Neural progenitor cell (in vitro differentiated cells): Measurements from ENCODE around the gene FAM43A. TPM values are rescaled to one million over a fixed set of nuclear protein-coding genes. Genes with fewer than 3 reads are reported as not detected.

ENCODE experiments used
- DNase-seq: peaks from one replicate; pipeline ENCODE4 v3.0.0-alpha.2; 2016; ENCODE audit warnings: low spot score
- H2AFZ ChIP-seq: fragments of 200-600 bp; sonication (generic); replicated peaks from 2 replicates; pipeline ENCODE4 v1.6.1; 2016; ENCODE audit warnings: antibody characterized with exemption
- H3F3A ChIP-seq: fragments of 200-600 bp; sonication (generic); 2 replicates; pipeline ENCODE4 v1.6.1; 2016; ENCODE audit warnings: antibody characterized with exemption, low read depth
- H3K27ac ChIP-seq: fragments of 200-600 bp; sonication (generic); 2 replicates; pipeline ENCODE4 v1.5.1; 2016; ENCODE audit warnings: mild to moderate bottlenecking
- H3K27me3 ChIP-seq: fragments of 200-600 bp; sonication (generic); 2 replicates; pipeline ENCODE4 v1.6.1; 2016; ENCODE audit warnings: mild to moderate bottlenecking, moderate library complexity
- H3K36me3 ChIP-seq: fragments of 200-600 bp; sonication (generic); 2 replicates; pipeline ENCODE4 v1.5.1; 2016
- H3K4me1 ChIP-seq: fragments of 200-600 bp; sonication (generic); 2 replicates; pipeline ENCODE4 v1.6.1; 2016; ENCODE audit warnings: mixed run types
- H3K4me2 ChIP-seq: fragments of 200-600 bp; sonication (generic); 2 replicates; pipeline ENCODE4 v1.6.1; 2016
- H3K4me3 ChIP-seq: fragments of 200-600 bp; sonication (generic); 2 replicates; pipeline ENCODE4 v1.5.1; 2016
- H3K79me2 ChIP-seq: fragments of 200-600 bp; sonication (generic); 2 replicates; pipeline ENCODE4 v1.6.1; 2016; ENCODE audit warnings: low read depth
- H3K9ac ChIP-seq: fragments of 200-600 bp; sonication (generic); 2 replicates; pipeline ENCODE4 v1.6.1; 2016
- H3K9me3 ChIP-seq: fragments of 200-600 bp; sonication (generic); 2 replicates; pipeline ENCODE4 v1.5.1; 2016; ENCODE audit warnings: low read depth
- H4K20me1 ChIP-seq: fragments of 200-600 bp; sonication (generic); 2 replicates; pipeline ENCODE4 v1.6.1; 2016; ENCODE audit warnings: low read depth
- H3K27ac Mint-ChIP-seq: 3 replicates; pipeline ENCODE4 v1.8.0; 2021; ENCODE audit warnings: mixed read lengths
- H3K27me3 Mint-ChIP-seq: 2 replicates; pipeline ENCODE4 v1.8.0; 2022; ENCODE audit warnings: low read depth, mild to moderate bottlenecking, inconsistent platforms, moderate library complexity, mixed read lengths; ENCODE audit not compliant: insufficient read depth
- H3K36me3 Mint-ChIP-seq: 3 replicates; pipeline ENCODE4 v1.8.0; 2021; ENCODE audit warnings: mixed read lengths
- H3K4me1 Mint-ChIP-seq: 3 replicates; pipeline ENCODE4 v1.8.0; 2021; ENCODE audit warnings: mixed read lengths
- H3K4me3 Mint-ChIP-seq: 3 replicates; pipeline ENCODE4 v1.8.0; 2021; ENCODE audit warnings: mild to moderate bottlenecking, moderate library complexity, mixed read lengths
- H3K9me3 Mint-ChIP-seq: 3 replicates; pipeline ENCODE4 v1.8.0; 2020; ENCODE audit warnings: mixed read lengths
- CTCF ChIP-seq: fragments of 200-600 bp; sonication (generic); IDR thresholded peaks from 2 replicates; pipeline ENCODE4 v1.5.1; 2017; ENCODE audit warnings: antibody characterized with exemption, mild to moderate bottlenecking
- EZH2 ChIP-seq: fragments of 200-600 bp; sonication (generic); IDR thresholded peaks from 2 replicates; pipeline ENCODE4 v1.6.1; 2017; ENCODE audit warnings: antibody characterized with exemption, mild to moderate bottlenecking, moderate library complexity
- EZH2phosphoT487 ChIP-seq: fragments of 200-600 bp; sonication (generic); IDR thresholded peaks from 2 replicates; pipeline ENCODE4 v1.6.1; 2017; ENCODE audit warnings: antibody characterized with exemption
- total RNA-seq: library from RNA; depleted of rRNA; stranded (reverse); fragments of >200 nt; gene quantifications from 2 replicates; pipeline ENCODE4 v1.2.3, GENCODE V29; 2015; ENCODE audit warnings: low replicate concordance

FAM43A gene
- total RNA-seq, 1 donor from 2014 or later = 0.80 TPM

GRCh38 chr3:194702545-194702944, 16.9 kb downstream of the FAM43A start:
- no peaks in the 10 kb centered on the region for H3F3A ChIP-seq
- H3K27ac ChIP-seq = no peak overlapping the region
- no peaks in the 10 kb centered on the region for H3K36me3 ChIP-seq
- no peak overlapping the region for H2AFZ ChIP-seq
- H3K9me3 ChIP-seq = no peaks in the 10 kb centered on the region
- no peak overlapping the region for H3K4me3 ChIP-seq
- no peaks in the 10 kb centered on the region for H4K20me1 ChIP-seq
- no peak for DNase-seq
- no peaks in the 10 kb centered on the region for H3K4me1 ChIP-seq
- peaks cover 34% of the 10 kb centered on the region for H3K4me1 Mint-ChIP-seq
- H3K27me3 Mint-ChIP-seq = peaks cover 12% of the 10 kb centered on the region
- H3K9me3 Mint-ChIP-seq = peaks cover 3% of the 10 kb centered on the region
- no peaks in the 10 kb centered on the region for H3K27me3 ChIP-seq
- TF ChIP-seq EZH2phosphoT487 = no peak
- TF ChIP-seq EZH2 = no peak
- TF ChIP-seq CTCF = no peak
- H3K4me3 Mint-ChIP-seq = no peak overlapping the region
- H3K79me2 ChIP-seq = no peaks in the 10 kb centered on the region
- H3K9ac ChIP-seq = no peak overlapping the region
- no peak overlapping the region for H3K4me2 ChIP-seq
- H3K27ac Mint-ChIP-seq = no peak overlapping the region
- H3K36me3 Mint-ChIP-seq = no peaks in the 10 kb centered on the region

GRCh38 chr3:194705227-194705626, 19.5 kb downstream of the FAM43A start:
- Histone ChIP-seq H3F3A (no peaks in the 10 kb centered on the region), H3K27me3 (no peaks in the 10 kb centered on the region), H3K4me2 (no peak overlapping the region), H3K27ac (no peak overlapping the region), H2AFZ (no peak overlapping the region), H3K36me3 (no peaks in the 10 kb centered on the region), H3K9me3 (no peaks in the 10 kb centered on the region), H3K4me3 (no peak overlapping the region), H4K20me1 (no peaks in the 10 kb centered on the region), H3K4me1 (no peaks in the 10 kb centered on the region), H3K79me2 (no peaks in the 10 kb centered on the region), H3K9ac (no peak overlapping the region)
- no peak for DNase-seq
- Mint-ChIP-seq H3K9me3 (peaks cover 3% of the 10 kb centered on the region), H3K27me3 (peaks cover 6% of the 10 kb centered on the region), H3K36me3 (no peaks in the 10 kb centered on the region), H3K27ac (peak overlapping the region; percentile 80), H3K4me3 (no peak overlapping the region), H3K4me1 (peaks cover 34% of the 10 kb centered on the region)
- TF ChIP-seq EZH2phosphoT487 (no peak), CTCF (no peak), EZH2 (no peak)

- H3K27ac ChIP-seq = no peak overlapping the region
- no peaks in the 10 kb centered on the region for H3K4me1 ChIP-seq
- no peaks in the 10 kb centered on the region for H3K27me3 ChIP-seq
- Mint-ChIP-seq H3K27ac (peak overlapping the region; percentile 86), H3K9me3 (peaks cover 3% of the 10 kb centered on the region), H3K4me1 (peaks cover 34% of the 10 kb centered on the region), H3K4me3 (no peak overlapping the region), H3K36me3 (no peaks in the 10 kb centered on the region), H3K27me3 (peaks cover 6% of the 10 kb centered on the region)
- H2AFZ ChIP-seq = no peak overlapping the region
- no peaks in the 10 kb centered on the region for H3K36me3 ChIP-seq
- H3K79me2 ChIP-seq = no peaks in the 10 kb centered on the region
- no peaks in the 10 kb centered on the region for H4K20me1 ChIP-seq
- H3K4me2 ChIP-seq = no peak overlapping the region
- TF ChIP-seq CTCF (no peak), EZH2 (no peak), EZH2phosphoT487 (no peak)
- H3F3A ChIP-seq = no peaks in the 10 kb centered on the region
- H3K4me3 ChIP-seq = no peak overlapping the region
- no peaks in the 10 kb centered on the region for H3K9me3 ChIP-seq
- peak; percentile 36 for DNase-seq
- no peak overlapping the region for H3K9ac ChIP-seq
Observed at GRCh38 chr3:194705761-194706160, 20.1 kb downstream of the FAM43A start.
